Ovary (tissue), 3 donors: Measurements from ENCODE around the gene AKAP3.

Experiments
- CTCF ChIP-seq, 3 donors: fragments of 450-650 bp in 2 of 3; fragments of 200-600 bp in 1 of 3; IDR thresholded peaks; one replicate each; pipeline versions ENCODE4 v1.5.1 to v1.8.0; 2016 to 2022; ENCODE audit warnings: antibody characterized with exemption in 3 of 3, mild to moderate bottlenecking in 1 of 3
- EP300 ChIP-seq: sonication (generic); formaldehyde crosslinking; IDR thresholded peaks from one replicate; pipeline ENCODE4 v1.6.1; 2017; ENCODE audit warnings: antibody characterized with exemption
- POLR2A ChIP-seq: fragments of 450-650 bp; IDR thresholded peaks from one replicate; pipeline ENCODE4 v1.6.1; 2017; ENCODE audit warnings: antibody characterized with exemption, mild to moderate bottlenecking, moderate library complexity
- donor health status: DM: no; HTN: no; CAD: no.

GRCh38 chr12:4690760-4691159 is 41.9 kb upstream of the AKAP3 start:
- TF ChIP-seq POLR2A (no peak), CTCF (IDR thresholded peaks at IDR 0.05) (no peak), EP300 (no peak)
